IMR-90 (cell line): ENCODE data around the gene TMEM9B.

Experiments used
- BHLHE40 ChIP-seq: fragments of 150-350 bp; IDR thresholded peaks from 2 replicates; pipeline ENCODE4 v1.6.1; 2016; ENCODE audit warnings: mild to moderate bottlenecking, low read depth, low read length
- CTCF ChIP-seq: conservative IDR thresholded peaks from 2 replicates; pipeline ENCODE4 v1.5.1; 2012; ENCODE audit warnings: mild to moderate bottlenecking, low read depth, low read length, improper control_type of control experiment
- MXI1 ChIP-seq: IDR thresholded peaks from 2 replicates; pipeline ENCODE4 v1.6.1; 2012; ENCODE audit warnings: low read depth, mild to moderate bottlenecking, low read length, moderate library complexity, borderline replicate concordance
- POLR2A ChIP-seq: IDR thresholded peaks from 2 replicates; pipeline ENCODE4 v1.6.1; 2012; ENCODE audit warnings: mild to moderate bottlenecking, low read depth, low read length
- RAD21 ChIP-seq: IDR thresholded peaks from 2 replicates; pipeline ENCODE4 v1.6.1; 2012; ENCODE audit warnings: low read length, improper control_type of control experiment
- RFX5 ChIP-seq: IDR thresholded peaks from 2 replicates; pipeline ENCODE4 v1.8.0; 2012; ENCODE audit warnings: low read depth, mild to moderate bottlenecking, low read length, moderate library complexity
- USF2 ChIP-seq: fragments of 150-350 bp; IDR thresholded peaks from 2 replicates; pipeline ENCODE4 v1.6.1; 2017; ENCODE audit warnings: mild to moderate bottlenecking, antibody characterized with exemption, low read length, low read depth

GRCh38 chr11:8971924-8972316 is 7.7 kb upstream of the TMEM9B start:
- no peak for TF ChIP-seq CTCF
- TF ChIP-seq POLR2A: no peak
- no peak for TF ChIP-seq RAD21
- no peak for TF ChIP-seq RFX5
- no peak for TF ChIP-seq MXI1
- no peak for TF ChIP-seq USF2
- no peak for TF ChIP-seq BHLHE40
